HUES64 (cell line): ENCODE results near the gene LSAMP.

Source experiments
- H3K27ac ChIP-seq: 2 replicates; pipeline ENCODE4 v1.7.0; 2013; ENCODE audit warnings: low read depth, low read length, inconsistent platforms
- H3K27me3 ChIP-seq: 2 replicates; pipeline ENCODE4 v1.6.1; 2013; ENCODE audit warnings: mild to moderate bottlenecking, low read length; ENCODE audit not compliant: insufficient read depth
- H3K36me3 ChIP-seq: 2 replicates; pipeline ENCODE4 v1.6.1; 2013; ENCODE audit warnings: mild to moderate bottlenecking, low read length; ENCODE audit not compliant: insufficient read depth
- H3K4me1 ChIP-seq: 2 replicates; pipeline ENCODE4 v1.6.1; 2013; ENCODE audit warnings: mild to moderate bottlenecking, low read length, moderate library complexity; ENCODE audit not compliant: insufficient read depth
- H3K4me3 ChIP-seq: 2 replicates; pipeline ENCODE4 v1.5.1; 2013; ENCODE audit warnings: mild to moderate bottlenecking, low read length, moderate library complexity
- H3K9ac ChIP-seq: 2 replicates; pipeline ENCODE4 v1.6.1; 2013; ENCODE audit warnings: mild to moderate bottlenecking, low read depth, low read length
- H3K9me3 ChIP-seq: 2 replicates; pipeline ENCODE4 v1.6.1; 2013; ENCODE audit warnings: low read depth, low read length; ENCODE audit not compliant: insufficient read depth
- WGBS: fragments of 150-250, 120-280 bp; methylation state at CpG from one replicate; pipeline ENCODE4 v1.1.7; 2013; ENCODE audit warnings: missing lambda C conversion rate; 5-methylcytosine and 5-hydroxymethylcytosine counted together

Gene LSAMP

GRCh38 chr3:116192464-116192863 is 252.8 kb downstream of the LSAMP start:
- H3K4me1 ChIP-seq, result peaks cover 12% of the 10 kb centered on the region
- no peak overlapping the region for H3K9ac ChIP-seq
- H3K27me3 ChIP-seq, result no peaks in the 10 kb centered on the region
- H3K27ac ChIP-seq, result no peak overlapping the region
- H3K36me3 ChIP-seq, result no peaks in the 10 kb centered on the region
- H3K4me3 ChIP-seq, result no peak overlapping the region
- WGBS, result 75% methylated on average over 1 of the region's 1 CpG
- H3K9me3 ChIP-seq, result no peaks in the 10 kb centered on the region

- no peak overlapping the region for H3K9ac ChIP-seq
- WGBS, result 92% methylated on average over 2 of the region's 2 CpGs
- H3K27ac ChIP-seq, result no peak overlapping the region
- H3K27me3 ChIP-seq, result no peaks in the 10 kb centered on the region
- no peaks in the 10 kb centered on the region for H3K36me3 ChIP-seq
- H3K9me3 ChIP-seq, result no peaks in the 10 kb centered on the region
- no peak overlapping the region for H3K4me3 ChIP-seq
- H3K4me1 ChIP-seq, result peaks cover 12% of the 10 kb centered on the region
Observed at GRCh38 chr3:116191409-116191808, 253.9 kb downstream of the LSAMP start.

- Histone ChIP-seq H3K36me3 (no peaks in the 10 kb centered on the region), H3K27me3 (no peaks in the 10 kb centered on the region), H3K9ac (no peak overlapping the region), H3K4me3 (no peak overlapping the region), H3K4me1 (peaks cover 12% of the 10 kb centered on the region), H3K27ac (no peak overlapping the region), H3K9me3 (no peaks in the 10 kb centered on the region)
- 88% methylated on average over 1 of the region's 3 CpGs for WGBS
Observed at GRCh38 chr3:116190095-116190494, 255.2 kb downstream of the LSAMP start.

GRCh38 chr3:116188231-116188785 is 257.0 kb downstream of the LSAMP start:
- 87% methylated on average over 3 of the region's 3 CpGs for WGBS
- no peaks in the 10 kb centered on the region for H3K36me3 ChIP-seq
- no peak overlapping the region for H3K9ac ChIP-seq
- no peak overlapping the region for H3K4me3 ChIP-seq
- peaks cover 7% of the 10 kb centered on the region for H3K4me1 ChIP-seq
- no peaks in the 10 kb centered on the region for H3K27me3 ChIP-seq
- H3K27ac ChIP-seq, result no peak overlapping the region
- H3K9me3 ChIP-seq, result no peaks in the 10 kb centered on the region

GRCh38 chr3:116186049-116186448 is 259.2 kb downstream of the LSAMP start:
- H3K4me3 ChIP-seq, result no peak overlapping the region
- WGBS, result no CpG with 5 or more reads among the region's 1 CpG
- H3K9ac ChIP-seq, result no peak overlapping the region
- no peaks in the 10 kb centered on the region for H3K36me3 ChIP-seq
- no peak overlapping the region for H3K27ac ChIP-seq
- no peaks in the 10 kb centered on the region for H3K9me3 ChIP-seq
- no peaks in the 10 kb centered on the region for H3K27me3 ChIP-seq
- H3K4me1 ChIP-seq, result no peaks in the 10 kb centered on the region

- H3K4me1 ChIP-seq, result no peaks in the 10 kb centered on the region
- no peak overlapping the region for H3K27ac ChIP-seq
- no peaks in the 10 kb centered on the region for H3K9me3 ChIP-seq
- H3K27me3 ChIP-seq, result no peaks in the 10 kb centered on the region
- no peak overlapping the region for H3K4me3 ChIP-seq
- H3K9ac ChIP-seq, result no peak overlapping the region
- no peaks in the 10 kb centered on the region for H3K36me3 ChIP-seq
Observed at GRCh38 chr3:116181159-116181558, 264.1 kb downstream of the LSAMP start.

GRCh38 chr3:116179091-116179490 is 266.2 kb downstream of the LSAMP start:
- WGBS, result 100% methylated on average over 1 of the region's 1 CpG
- H3K27ac ChIP-seq, result no peak overlapping the region

GRCh38 chr3:116176974-116177555 is 268.2 kb downstream of the LSAMP start:
- no peaks in the 10 kb centered on the region for H3K4me1 ChIP-seq
- no peaks in the 10 kb centered on the region for H3K9me3 ChIP-seq
- WGBS, result 100% methylated on average over 1 of the region's 1 CpG
- no peaks in the 10 kb centered on the region for H3K36me3 ChIP-seq
- H3K27me3 ChIP-seq, result no peaks in the 10 kb centered on the region
- no peak overlapping the region for H3K27ac ChIP-seq
- H3K9ac ChIP-seq, result no peak overlapping the region
- no peak overlapping the region for H3K4me3 ChIP-seq

More at GRCh38 chr3:116179091-116179490, 266.2 kb downstream of the LSAMP start:
- Histone ChIP-seq H3K4me3 (no peak overlapping the region), H3K36me3 (no peaks in the 10 kb centered on the region), H3K9me3 (no peaks in the 10 kb centered on the region), H3K9ac (no peak overlapping the region), H3K27me3 (no peaks in the 10 kb centered on the region), H3K4me1 (no peaks in the 10 kb centered on the region)

GRCh38 chr3:116166121-116166520 is 279.2 kb downstream of the LSAMP start:
- H3K9ac ChIP-seq, result no peak overlapping the region
- no peaks in the 10 kb centered on the region for H3K36me3 ChIP-seq
- no peak overlapping the region for H3K27ac ChIP-seq
- H3K4me3 ChIP-seq, result no peak overlapping the region
- H3K9me3 ChIP-seq, result no peaks in the 10 kb centered on the region
- H3K4me1 ChIP-seq, result peaks cover 6% of the 10 kb centered on the region; the same call in 1 of the 2 replicates
- H3K27me3 ChIP-seq, result no peaks in the 10 kb centered on the region

- no peak overlapping the region for H3K27ac ChIP-seq
- no peaks in the 10 kb centered on the region for H3K27me3 ChIP-seq
- H3K9me3 ChIP-seq, result no peaks in the 10 kb centered on the region
- H3K36me3 ChIP-seq, result no peaks in the 10 kb centered on the region
- H3K4me1 ChIP-seq, result peaks cover 6% of the 10 kb centered on the region; the same call in 1 of the 2 replicates
- no peak overlapping the region for H3K9ac ChIP-seq
- H3K4me3 ChIP-seq, result no peak overlapping the region
Observed at GRCh38 chr3:116165641-116166040, 279.6 kb downstream of the LSAMP start.

- 100% methylated on average over 1 of the region's 2 CpGs for WGBS
Observed at GRCh38 chr3:116165135-116165534, 280.2 kb downstream of the LSAMP start.

GRCh38 chr3:116164039-116164438 is 281.2 kb downstream of the LSAMP start:
- H3K4me3 ChIP-seq, result no peak overlapping the region
- H3K36me3 ChIP-seq, result no peaks in the 10 kb centered on the region
- no peaks in the 10 kb centered on the region for H3K27me3 ChIP-seq
- no peaks in the 10 kb centered on the region for H3K9me3 ChIP-seq
- 93% methylated on average over 1 of the region's 2 CpGs for WGBS
- H3K9ac ChIP-seq, result no peak overlapping the region
- H3K27ac ChIP-seq, result no peak overlapping the region
- peaks cover 6% of the 10 kb centered on the region; the same call in 1 of the 2 replicates for H3K4me1 ChIP-seq

More at GRCh38 chr3:116165135-116165534, 280.2 kb downstream of the LSAMP start:
- no peaks in the 10 kb centered on the region for H3K36me3 ChIP-seq
- no peaks in the 10 kb centered on the region for H3K9me3 ChIP-seq
- no peaks in the 10 kb centered on the region for H3K27me3 ChIP-seq
- no peak overlapping the region for H3K27ac ChIP-seq
- no peak overlapping the region for H3K9ac ChIP-seq
- peaks cover 6% of the 10 kb centered on the region; the same call in 1 of the 2 replicates for H3K4me1 ChIP-seq
- H3K4me3 ChIP-seq, result no peak overlapping the region
